Adipocyte (in vitro differentiated cells): ENCODE results near the gene GRIK2.

ENCODE experiments used
- DNase-seq: peaks from one replicate; pipeline ENCODE4 v3.0.0-alpha.2; 2015; ENCODE audit warnings: low read depth
- H3K27me3 ChIP-seq: replicated peaks from 2 replicates; pipeline ENCODE4 v1.7.0; 2013; ENCODE audit warnings: mild to moderate bottlenecking, low read length, moderate library complexity; ENCODE audit not compliant: control insufficient read depth, insufficient read depth
- H3K36me3 ChIP-seq: 2 replicates; pipeline ENCODE4 v1.7.0; 2013; ENCODE audit warnings: low read length, mild to moderate bottlenecking, moderate library complexity; ENCODE audit not compliant: control insufficient read depth, insufficient read depth, severe bottlenecking
- H3K4me1 ChIP-seq: 2 replicates; pipeline ENCODE4 v1.7.0; 2013; ENCODE audit warnings: mild to moderate bottlenecking, low read length, moderate library complexity; ENCODE audit not compliant: control insufficient read depth, insufficient read depth
- H3K4me3 ChIP-seq: 2 replicates; pipeline ENCODE4 v1.7.0; 2013; ENCODE audit warnings: mild to moderate bottlenecking, low read length, moderate library complexity
- H3K9ac ChIP-seq: 2 replicates; pipeline ENCODE4 v1.7.0; 2013; ENCODE audit warnings: mild to moderate bottlenecking, low read length, moderate library complexity
- H3K9me3 ChIP-seq: 2 replicates; pipeline ENCODE4 v1.7.0; 2013; ENCODE audit warnings: mild to moderate bottlenecking, low read length, moderate library complexity; ENCODE audit not compliant: control insufficient read depth

GRIK2 gene

GRCh38 chr6:101676187-101676586 lies 282.7 kb downstream of the GRIK2 start:
- Histone ChIP-seq H3K27me3 (no peaks in the 10 kb centered on the region), H3K4me3 (no peak overlapping the region), H3K4me1 (no peaks in the 10 kb centered on the region), H3K9me3 (no peaks in the 10 kb centered on the region), H3K9ac (no peak overlapping the region), H3K36me3 (no peaks in the 10 kb centered on the region)
- DNase-seq: peak; percentile 36

GRCh38 chr6:101682937-101683336 lies 289.4 kb downstream of the GRIK2 start:
- H3K9ac ChIP-seq: no peak overlapping the region
- no peaks in the 10 kb centered on the region for H3K4me1 ChIP-seq
- H3K27me3 ChIP-seq: no peaks in the 10 kb centered on the region
- no peaks in the 10 kb centered on the region for H3K9me3 ChIP-seq
- no peak for DNase-seq
- no peak overlapping the region for H3K4me3 ChIP-seq
- no peaks in the 10 kb centered on the region for H3K36me3 ChIP-seq

GRCh38 chr6:101683884-101684283 lies 290.4 kb downstream of the GRIK2 start:
- Histone ChIP-seq H3K27me3 (no peaks in the 10 kb centered on the region), H3K9me3 (no peaks in the 10 kb centered on the region), H3K36me3 (no peaks in the 10 kb centered on the region), H3K4me1 (no peaks in the 10 kb centered on the region), H3K9ac (no peak overlapping the region), H3K4me3 (no peak overlapping the region)
- no peak for DNase-seq

GRCh38 chr6:101686653-101687052 lies 293.1 kb downstream of the GRIK2 start:
- DNase-seq: no peak
- no peak overlapping the region for H3K9ac ChIP-seq
- H3K9me3 ChIP-seq: no peaks in the 10 kb centered on the region
- no peaks in the 10 kb centered on the region for H3K4me1 ChIP-seq
- H3K27me3 ChIP-seq: no peaks in the 10 kb centered on the region
- no peak overlapping the region for H3K4me3 ChIP-seq
- no peaks in the 10 kb centered on the region for H3K36me3 ChIP-seq

GRCh38 chr6:101689156-101689555 lies 295.6 kb downstream of the GRIK2 start:
- Histone ChIP-seq H3K27me3 (no peaks in the 10 kb centered on the region), H3K36me3 (no peaks in the 10 kb centered on the region), H3K9me3 (no peaks in the 10 kb centered on the region), H3K9ac (no peak overlapping the region), H3K4me3 (no peak overlapping the region), H3K4me1 (no peaks in the 10 kb centered on the region)
- no peak for DNase-seq

GRCh38 chr6:101689695-101690094 lies 296.2 kb downstream of the GRIK2 start:
- DNase-seq: no peak
- no peaks in the 10 kb centered on the region for H3K9me3 ChIP-seq
- no peak overlapping the region for H3K4me3 ChIP-seq
- H3K9ac ChIP-seq: no peak overlapping the region
- H3K27me3 ChIP-seq: no peaks in the 10 kb centered on the region
- H3K36me3 ChIP-seq: no peaks in the 10 kb centered on the region
- H3K4me1 ChIP-seq: no peaks in the 10 kb centered on the region

- Histone ChIP-seq H3K9me3 (no peaks in the 10 kb centered on the region), H3K4me3 (no peak overlapping the region), H3K27me3 (no peaks in the 10 kb centered on the region), H3K9ac (no peak overlapping the region), H3K4me1 (peaks cover 2% of the 10 kb centered on the region), H3K36me3 (no peaks in the 10 kb centered on the region)
- DNase-seq: no peak
Measured at GRCh38 chr6:101700655-101701054, 307.1 kb downstream of the GRIK2 start.

GRCh38 chr6:101703311-101703710 lies 309.8 kb downstream of the GRIK2 start:
- H3K4me1 ChIP-seq: peaks cover 6% of the 10 kb centered on the region
- no peak for DNase-seq
- no peaks in the 10 kb centered on the region for H3K27me3 ChIP-seq
- no peaks in the 10 kb centered on the region for H3K36me3 ChIP-seq
- no peak overlapping the region for H3K4me3 ChIP-seq
- no peaks in the 10 kb centered on the region for H3K9me3 ChIP-seq
- no peak overlapping the region for H3K9ac ChIP-seq

GRCh38 chr6:101705866-101706265 lies 312.4 kb downstream of the GRIK2 start:
- Histone ChIP-seq H3K36me3 (no peaks in the 10 kb centered on the region), H3K9ac (no peak overlapping the region), H3K9me3 (no peaks in the 10 kb centered on the region), H3K27me3 (no peaks in the 10 kb centered on the region), H3K4me1 (peaks cover 6% of the 10 kb centered on the region), H3K4me3 (no peak overlapping the region)
- DNase-seq: peak; percentile 52

- H3K36me3 ChIP-seq: no peaks in the 10 kb centered on the region
- peaks cover 6% of the 10 kb centered on the region for H3K4me1 ChIP-seq
- H3K9me3 ChIP-seq: no peaks in the 10 kb centered on the region
- DNase-seq: no peak
- H3K4me3 ChIP-seq: no peak overlapping the region
- no peak overlapping the region for H3K9ac ChIP-seq
- H3K27me3 ChIP-seq: no peaks in the 10 kb centered on the region
Measured at GRCh38 chr6:101706576-101706975, 313.1 kb downstream of the GRIK2 start.

- Histone ChIP-seq H3K36me3 (no peaks in the 10 kb centered on the region), H3K4me1 (no peaks in the 10 kb centered on the region), H3K4me3 (no peak overlapping the region), H3K9ac (no peak overlapping the region), H3K9me3 (no peaks in the 10 kb centered on the region), H3K27me3 (no peaks in the 10 kb centered on the region)
- no peak for DNase-seq
Measured at GRCh38 chr6:101711518-101711917, 318.0 kb downstream of the GRIK2 start.

- H3K4me1 ChIP-seq: no peaks in the 10 kb centered on the region
- no peaks in the 10 kb centered on the region for H3K36me3 ChIP-seq
- DNase-seq: no peak
- no peaks in the 10 kb centered on the region for H3K9me3 ChIP-seq
- H3K4me3 ChIP-seq: no peak overlapping the region
- H3K27me3 ChIP-seq: no peaks in the 10 kb centered on the region
- no peak overlapping the region for H3K9ac ChIP-seq
Measured at GRCh38 chr6:101716387-101716786, 322.9 kb downstream of the GRIK2 start.
